Spleen (tissue), 11 donors: ENCODE data around the gene SERINC5. TPM values are rescaled to one million over a fixed set of nuclear protein-coding genes. Genes with fewer than 3 reads are reported as not detected.
"Not testable (repeated sequence)": the region's sequence is repeated elsewhere in the genome, so short reads cannot be mapped to it uniquely, and the experiment has no call there.

Experiments
- DNase-seq: peaks from one replicate; pipeline ENCODE4 v3.0.0-alpha.2; 2020
- H3K27ac ChIP-seq, 8 donors: fragments of 200-600 bp; sonication (generic) in 7 of 8; 1 replicate in 4 of 8; 2 replicates in 4 of 8; pipeline versions ENCODE4 v1.5.0 to v1.8.0; 2016 to 2021; ENCODE audit warnings: inconsistent platforms in 4 of 8, mild to moderate bottlenecking in 4 of 8, moderate library complexity in 1 of 8
- H3K27me3 ChIP-seq, 7 donors: fragments of 200-600 bp; sonication (generic) in 6 of 7; replicated peaks in 1 of 7; 1 replicate in 4 of 7; 2 replicates in 3 of 7; pipeline versions ENCODE4 v1.5.0 to v1.8.0; 2016 to 2021; ENCODE audit warnings: inconsistent platforms in 3 of 7, mild to moderate bottlenecking in 1 of 7
- H3K36me3 ChIP-seq, 6 donors: fragments of 200-600 bp; sonication (generic) in 5 of 6; 1 replicate in 4 of 6; 2 replicates in 2 of 6; pipeline versions ENCODE4 v1.5.0 to v1.8.0; 2016 to 2021; ENCODE audit warnings: inconsistent platforms in 2 of 6
- H3K4me1 ChIP-seq, 6 donors: fragments of 200-600 bp; sonication (generic) in 5 of 6; 1 replicate in 3 of 6; 2 replicates in 3 of 6; pipeline versions ENCODE4 v1.5.0 to v1.8.0; 2016 to 2021; ENCODE audit warnings: inconsistent platforms in 3 of 6
- H3K4me3 ChIP-seq, 8 donors: fragments of 200-600 bp; sonication (generic) in 7 of 8; 1 replicate in 4 of 8; 2 replicates in 4 of 8; pipeline versions ENCODE4 v1.5.0 to v1.8.0; 2016 to 2021; ENCODE audit warnings: inconsistent platforms in 4 of 8, mild to moderate bottlenecking in 4 of 8, moderate library complexity in 2 of 8
- H3K9me3 ChIP-seq, 8 donors: fragments of 200-600 bp; sonication (generic) in 7 of 8; 1 replicate in 4 of 8; 2 replicates in 4 of 8; pipeline versions ENCODE4 v1.5.0 to v1.8.0; 2016 to 2021; ENCODE audit warnings: inconsistent platforms in 4 of 8
- CTCF ChIP-seq, 11 experiments: fragments of 200-600 bp in 7 of 11; fragments of 450-650 bp in 4 of 11; sonication (generic) in 4 of 11; IDR thresholded peaks in 8 of 11; conservative IDR thresholded peaks in 3 of 11; 1 replicate in 7 of 11; 2 replicates in 4 of 11; pipeline versions ENCODE4 v1.4.0 to v1.8.0; 2016 to 2021; ENCODE audit warnings: antibody characterized with exemption in 11 of 11, inconsistent platforms in 4 of 11, mild to moderate bottlenecking in 1 of 11
- POLR2A ChIP-seq, 3 donors: fragments of 450-650 bp; IDR thresholded peaks; one replicate each; pipeline ENCODE4 v1.5.1; 2017; ENCODE audit warnings: antibody characterized with exemption in 3 of 3, mild to moderate bottlenecking in 1 of 3
- POLR2AphosphoS5 ChIP-seq, 3 donors: sonication (generic); formaldehyde crosslinking; IDR thresholded peaks; one replicate each; pipeline ENCODE4 v1.5.1; 2017; ENCODE audit warnings: antibody characterized with exemption in 3 of 3
- WGBS, 5 donors: extraction: QIAGEN DNeasy Blood & Tissue Kit in 3 of 5; methylation state at CpG; one replicate each; pipeline versions ENCODE4 v1.1.5 to v1.1.7; 2013 to 2018; 5-methylcytosine and 5-hydroxymethylcytosine counted together
- intact Hi-C: fragments of 100-400 bp; cut with DNase I; formaldehyde crosslinking; loops from one replicate; pipeline ENCODE4 v1.15.0; 2023; ENCODE audit warnings: low total_unique reads
- polyA plus RNA-seq, 3 donors: library from polyadenylated mRNA; stranded (reverse); fragments of 200-250 nt; gene quantifications; one replicate each; pipeline ENCODE4 v1.2.1, GENCODE V29; 2013
- total RNA-seq, 7 donors: library from RNA; depleted of rRNA in 3 of 7; stranded (reverse); fragments of >200 nt in 3 of 7; fragmentation: NEBNext Ultra II Directional in 4 of 7; extraction: Animal tissue kit (Norgen Biotek cat#: 25700) in 4 of 7; gene quantifications; one replicate each; pipeline versions ENCODE4 v1.1.0 to v1.2.1, GENCODE V29; 2016 to 2021
- donor health status: healthy with polysubstance abuse.
- donor health status: DM: no; HTN: no; CAD: no; lungs with moderate emphysema.
- donor health status: DM: no; HTN: no; CAD: no.
- donor health status: Bipolar disorder and iron deficiency.
- donor health status: healthy.
- donor health status: DM: no; HTN: no; CAD: no.
- donor health status: DM: yes; HTN: yes; CAD: no.

The SERINC5 gene
- total and polyA plus RNA-seq, 10 donors = 1.5 to 29.8 (median 21.2) TPM

- Histone ChIP-seq H3K9me3 (no peaks in the 10 kb centered on the region), H3K4me1 (peaks cover 0 to 14% (median 0%) of the 10 kb centered on the region in 6 donors), H3K27ac (no peak overlapping the region), H3K4me3 (no peak overlapping the region), H3K36me3 (peaks cover 0 to 73% (median 12%) of the 10 kb centered on the region in 6 donors), H3K27me3 (no peaks in the 10 kb centered on the region)
- 91 to 98% (median 95%) methylated on average over 4 of the region's 4 CpGs for WGBS, 5 donors
- no peak for DNase-seq
- TF ChIP-seq CTCF (IDR thresholded peaks at IDR 0.05 in 8 of 11, conservative IDR thresholded peaks at IDR 0.05 in 3 of 11) (no peak), POLR2AphosphoS5 (IDR thresholded peaks at IDR 0.05) (no peak), POLR2A (IDR thresholded peaks at IDR 0.05) (no peak)
- intact Hi-C loops = no loop called here
Observed at GRCh38 chr5:80154749-80155148, 101.1 kb downstream of the SERINC5 start.

- intact Hi-C loops, H3K4me3 ChIP-seq, H3K27me3 ChIP-seq, H3K9me3 ChIP-seq, DNase-seq, H3K27ac ChIP-seq: not testable (repeated sequence)
- Histone ChIP-seq H3K4me1 (peaks cover 0 to 14% (median 0%) of the 10 kb centered on the region in 6 donors), H3K36me3 (peaks cover 0 to 73% (median 12%) of the 10 kb centered on the region in 6 donors)
- WGBS, 5 donors = 89 to 97% (median 93%) methylated on average over 8 of the region's 8 CpGs
Observed at GRCh38 chr5:80154289-80154688, 101.6 kb downstream of the SERINC5 start.

GRCh38 chr5:80153586-80154126 lies 102.2 kb downstream of the SERINC5 start:
- H3K27ac ChIP-seq = peak overlapping the region in 1 of 8 donors; percentile 39
- no peak for TF ChIP-seq POLR2AphosphoS5 (IDR thresholded peaks at IDR 0.05)
- no peak for TF ChIP-seq POLR2A (IDR thresholded peaks at IDR 0.05)
- no peak for TF ChIP-seq CTCF (IDR thresholded peaks at IDR 0.05 in 8 of 11, conservative IDR thresholded peaks at IDR 0.05 in 3 of 11)
- H3K27me3 ChIP-seq = no peaks in the 10 kb centered on the region
- no peaks in the 10 kb centered on the region for H3K9me3 ChIP-seq
- 78 to 86% (median 81%) methylated on average over 8 of the region's 8 CpGs for WGBS, 5 donors
- peaks cover 0 to 73% (median 10%) of the 10 kb centered on the region in 6 donors for H3K36me3 ChIP-seq
- no peak overlapping the region for H3K4me3 ChIP-seq
- intact Hi-C loops = no loop called here
- peaks cover 0 to 14% (median 0%) of the 10 kb centered on the region in 6 donors for H3K4me1 ChIP-seq
- DNase-seq = no peak

- no peak for DNase-seq
- Histone ChIP-seq H3K9me3 (no peaks in the 10 kb centered on the region), H3K27ac (peak overlapping the region in 2 of 8 donors; percentile 27 to 39), H3K27me3 (no peaks in the 10 kb centered on the region), H3K4me3 (no peak overlapping the region), H3K36me3 (peaks cover 0 to 66% (median 8%) of the 10 kb centered on the region in 6 donors), H3K4me1 (peaks cover 0 to 14% (median 0%) of the 10 kb centered on the region in 6 donors)
- TF ChIP-seq CTCF (IDR thresholded peaks at IDR 0.05 in 8 of 11, conservative IDR thresholded peaks at IDR 0.05 in 3 of 11) (no peak), POLR2A (IDR thresholded peaks at IDR 0.05) (no peak), POLR2AphosphoS5 (IDR thresholded peaks at IDR 0.05) (no peak)
- 89 to 95% (median 93%) methylated on average over 5 of the region's 5 CpGs for WGBS, 5 donors
- intact Hi-C loops = no loop called here
Observed at GRCh38 chr5:80152778-80153177, 103.1 kb downstream of the SERINC5 start.
